Caco-2 (cell line): ENCODE results near the gene UBE2L6. TPM values are rescaled to one million over a fixed set of nuclear protein-coding genes. Genes with fewer than 3 reads are reported as not detected.

Source experiments
- BruUV-seq: library from RNA; stranded (reverse); fragments of 400-500 nt; replicated peaks from 2 replicates; lab custom pipeline; 2021; lab: Mats Ljungman, UMichigan
- CTCF ChIA-PET: fragments of 300-600 bp; sonication (Branson Sonifier 250); formaldehyde crosslinking; loops from one replicate; lab custom pipeline; 2022; ENCODE audit warnings: antibody characterized with exemption; lab: Charles Lee
- POLR2A ChIA-PET: fragments of 300-600 bp; sonication (Branson Sonifier 250); formaldehyde crosslinking; loops from one replicate; lab custom pipeline; 2022; ENCODE audit warnings: antibody characterized with exemption; lab: Charles Lee
- DNase-seq, 2 experiments: peaks; one replicate each; pipeline versions ENCODE4 v3.0.0 to v3.0.0-alpha.2; 2020 to 2022
- H3K27me3 ChIP-seq: replicated peaks from 2 replicates; pipeline ENCODE4 v1.6.0; 2011; ENCODE audit warnings: low read length; ENCODE audit not compliant: control insufficient read depth, insufficient read depth
- H3K36me3 ChIP-seq: 2 replicates; pipeline ENCODE4 v1.5.1; 2011; ENCODE audit warnings: low read length; ENCODE audit not compliant: control insufficient read depth, insufficient read depth
- H3K4me1 ChIP-seq: fragments of 250-450 bp; sonication (Bioruptor Pico); 2 replicates; pipeline ENCODE4 v1.5.1; 2020; ENCODE audit warnings: mild to moderate bottlenecking
- H3K4me3 ChIP-seq: 2 replicates; pipeline ENCODE4 v1.5.1; 2011; ENCODE audit warnings: low read depth, mild to moderate bottlenecking, control low read depth, low read length
- H3K9me3 ChIP-seq: fragments of 250-450 bp; sonication (Bioruptor Pico); 2 replicates; pipeline ENCODE4 v1.5.1; 2020; ENCODE audit warnings: mild to moderate bottlenecking, moderate library complexity
- H3K27ac Mint-ChIP-seq: one replicate; pipeline ENCODE4 v1.8.0; 2022; ENCODE audit warnings: mixed read lengths; ENCODE audit not compliant: unreplicated experiment
- H3K27me3 Mint-ChIP-seq: one replicate; pipeline ENCODE4 v1.8.0; 2022; ENCODE audit warnings: mixed read lengths; ENCODE audit not compliant: insufficient read depth, unreplicated experiment
- H3K36me3 Mint-ChIP-seq: one replicate; pipeline ENCODE4 v1.8.0; 2022; ENCODE audit warnings: mild to moderate bottlenecking, mixed read lengths; ENCODE audit not compliant: insufficient read depth, unreplicated experiment
- H3K4me1 Mint-ChIP-seq: one replicate; pipeline ENCODE4 v1.8.0; 2022; ENCODE audit warnings: low read depth, mixed read lengths; ENCODE audit not compliant: unreplicated experiment
- H3K4me3 Mint-ChIP-seq: one replicate; pipeline ENCODE4 v1.8.0; 2022; ENCODE audit warnings: mild to moderate bottlenecking, moderate library complexity, mixed read lengths; ENCODE audit not compliant: unreplicated experiment
- H3K9me3 Mint-ChIP-seq: one replicate; pipeline ENCODE4 v1.8.0; 2022; ENCODE audit warnings: mixed read lengths; ENCODE audit not compliant: unreplicated experiment
- CTCF ChIP-seq, 2 experiments: fragments of 200-600 bp in 1 of 2; IDR thresholded peaks; 1 replicate in 1 of 2; 2 replicates in 1 of 2; pipeline versions ENCODE4 v1.5.1 to v1.8.0; 2011 to 2022; ENCODE audit warnings: antibody characterized with exemption in 1 of 2, control low read depth in 1 of 2, inconsistent platforms in 1 of 2, low read depth in 1 of 2, low read length in 1 of 2, mild to moderate bottlenecking in 1 of 2, moderate library complexity in 1 of 2; ENCODE audit not compliant: insufficient read depth in 1 of 2, severe bottlenecking in 1 of 2, unreplicated experiment in 1 of 2
- intact Hi-C: fragments of 100-400 bp; cut with micrococcal nuclease; formaldehyde crosslinking; loops from one replicate; pipeline ENCODE4 v1.10.0; 2022; ENCODE audit not compliant: unreplicated experiment
- total RNA-seq: library from RNA; stranded (reverse); gene quantifications from 2 replicates; pipeline ENCODE4 v1.2.3, GENCODE V29; 2022

The UBE2L6 gene
- total RNA-seq, 1 experiment from 2014 or later, result 20.2 TPM

GRCh38 chr11:57514538-57515331 is 52.7 kb downstream of the UBE2L6 start:
- no peaks in the 10 kb centered on the region for H3K4me1 Mint-ChIP-seq
- ChIA-PET CTCF (interaction anchor here (0.6 to 4.7 kb wide), 6 partner anchors 12 to 324 kb away, joined by 3 to 34 read pairs (median 8); no protein-coding TSS in a partner anchor), POLR2A (interaction anchor here (0.8 to 1.6 kb wide), 3 partner anchors 12 to 21 kb away, joined by 3 to 7 read pairs (median 5); no protein-coding TSS in a partner anchor)
- Histone ChIP-seq H3K36me3 (no peaks in the 10 kb centered on the region), H3K4me3 (peak overlapping the region; percentile 79), H3K4me1 (peaks cover 8% of the 10 kb centered on the region), H3K27me3 (no peaks in the 10 kb centered on the region), H3K9me3 (no peaks in the 10 kb centered on the region)
- no peaks in the 10 kb centered on the region for H3K9me3 Mint-ChIP-seq
- no peaks in the 10 kb centered on the region for H3K27me3 Mint-ChIP-seq
- intact Hi-C loops, result loop anchor here (1.0 kb wide), 3 partner anchors 11 to 21 kb away; no protein-coding TSS in a partner anchor
- TF ChIP-seq CTCF (IDR thresholded peaks at IDR 0.05; ENCODE audit: insufficient read depth in 1 of 2, low read depth in 1 of 2, low read length in 1 of 2, severe bottlenecking in 1 of 2, unreplicated experiment in 1 of 2), result no peak
- BruUV-seq, result no TSS peak
- H3K27ac Mint-ChIP-seq, result peak overlapping the region; percentile 25
- peak; percentile 54 to 60 for DNase-seq
- peak overlapping the region; percentile 91 for H3K4me3 Mint-ChIP-seq
- peaks cover 5% of the 10 kb centered on the region for H3K36me3 Mint-ChIP-seq

GRCh38 chr11:57513911-57514537 is 53.4 kb downstream of the UBE2L6 start:
- DNase-seq, result peak in 1 of 2 experiments; percentile 37
- H3K4me1 Mint-ChIP-seq, result no peaks in the 10 kb centered on the region
- H3K9me3 Mint-ChIP-seq, result no peaks in the 10 kb centered on the region
- intact Hi-C loops, result no loop called here
- H3K4me1 ChIP-seq, result peaks cover 8% of the 10 kb centered on the region
- ChIA-PET CTCF (interaction anchor here (0.8 to 4.7 kb wide), 4 partner anchors 12 to 37 kb away, joined by 3 to 34 read pairs (median 10); no protein-coding TSS in a partner anchor), POLR2A (interaction anchor here (0.8 to 1.6 kb wide), 2 partner anchors 11 to 16 kb away, joined by 3 to 5 read pairs; no protein-coding TSS in a partner anchor)
- TF ChIP-seq CTCF (IDR thresholded peaks at IDR 0.05; ENCODE audit: insufficient read depth in 1 of 2, low read depth in 1 of 2, low read length in 1 of 2, severe bottlenecking in 1 of 2, unreplicated experiment in 1 of 2), result no peak
- H3K27ac Mint-ChIP-seq, result peak overlapping the region; percentile 25
- no TSS peak for BruUV-seq
- no peaks in the 10 kb centered on the region for H3K36me3 ChIP-seq
- H3K4me3 ChIP-seq, result peak overlapping the region; percentile 79
- H3K9me3 ChIP-seq, result no peaks in the 10 kb centered on the region
- peaks cover 5% of the 10 kb centered on the region for H3K36me3 Mint-ChIP-seq
- H3K27me3 ChIP-seq, result no peaks in the 10 kb centered on the region
- peak overlapping the region; percentile 91 for H3K4me3 Mint-ChIP-seq
- H3K27me3 Mint-ChIP-seq, result no peaks in the 10 kb centered on the region

- no peak for TF ChIP-seq CTCF (IDR thresholded peaks at IDR 0.05; ENCODE audit: insufficient read depth in 1 of 2, low read depth in 1 of 2, low read length in 1 of 2, severe bottlenecking in 1 of 2, unreplicated experiment in 1 of 2)
- no peaks in the 10 kb centered on the region for H3K9me3 ChIP-seq
- Mint-ChIP-seq H3K4me3 (peak overlapping the region; percentile 91), H3K9me3 (no peaks in the 10 kb centered on the region), H3K27ac (no peak overlapping the region), H3K27me3 (no peaks in the 10 kb centered on the region), H3K4me1 (no peaks in the 10 kb centered on the region), H3K36me3 (peaks cover 7% of the 10 kb centered on the region)
- POLR2A ChIA-PET, result interaction anchor here (1.0 kb wide), 1 partner anchor 20 kb away, joined by 3 read pairs; no protein-coding TSS in a partner anchor
- no peak overlapping the region; the same call in 1 of the 2 replicates for H3K4me3 ChIP-seq
- CTCF ChIA-PET, result interaction anchor here (0.8 to 1.3 kb wide), 2 partner anchors 13 to 20 kb away, joined by 3 to 13 read pairs; no protein-coding TSS in a partner anchor
- no peaks in the 10 kb centered on the region for H3K27me3 ChIP-seq
- H3K4me1 ChIP-seq, result peaks cover 8% of the 10 kb centered on the region
- no peak for DNase-seq
- TSS peak; percentile 49 for BruUV-seq
- intact Hi-C loops, result no loop called here
- H3K36me3 ChIP-seq, result no peaks in the 10 kb centered on the region
These were observed 54.0 kb downstream of the UBE2L6 start for GRCh38 chr11:57513452-57513795.
